Hepatic stellate cell (primary cell): ENCODE data around the gene DTNA.
"Not testable (repeated sequence)": the region's sequence is repeated elsewhere in the genome, so short reads cannot be mapped to it uniquely, and the experiment has no call there.

Experiments used
- DNase-seq: peaks from one replicate; pipeline ENCODE4 v3.0.0; 2011; ENCODE audit warnings: low spot score

The DTNA gene

DNA sequence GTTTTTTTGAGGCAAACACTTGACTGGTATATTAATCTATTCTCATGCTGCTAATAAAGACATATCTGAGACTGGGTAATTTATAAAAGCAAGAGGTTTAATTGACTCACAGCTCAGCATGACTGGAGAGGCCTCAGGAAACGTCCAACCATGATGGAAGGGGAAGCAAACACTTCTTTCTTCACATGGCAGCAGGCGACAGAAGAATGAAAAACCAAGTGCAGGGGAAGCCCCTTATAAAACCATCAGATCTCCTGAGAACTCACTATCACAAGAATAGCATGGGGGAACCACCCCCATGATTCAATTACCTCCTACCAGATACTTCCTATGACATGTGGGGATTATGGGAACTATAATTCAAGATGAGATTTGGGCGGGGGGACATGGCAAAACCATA, 194.9 kb downstream of the DTNA start:
- DNase-seq: no peak

DNA sequence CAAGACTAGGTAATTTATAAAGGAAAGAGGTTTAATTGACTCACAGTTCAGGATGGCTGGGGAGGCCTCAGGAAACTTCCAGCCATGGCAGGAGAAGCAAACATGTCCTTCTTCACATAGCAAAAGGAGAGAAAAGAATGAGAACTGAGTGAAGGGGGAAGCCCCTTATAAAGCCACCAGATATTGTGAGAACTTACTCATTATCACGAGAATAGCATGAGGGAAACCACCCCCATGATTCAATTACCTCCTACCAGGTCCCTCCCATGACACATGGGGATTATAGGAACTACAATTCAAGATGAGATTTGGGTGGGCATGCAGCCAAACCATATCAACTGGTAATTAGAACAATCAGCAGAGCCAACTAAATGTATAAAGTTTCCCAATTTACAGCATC, 196.9 kb downstream of the DTNA start:
- not testable (repeated sequence) for DNase-seq

DNA sequence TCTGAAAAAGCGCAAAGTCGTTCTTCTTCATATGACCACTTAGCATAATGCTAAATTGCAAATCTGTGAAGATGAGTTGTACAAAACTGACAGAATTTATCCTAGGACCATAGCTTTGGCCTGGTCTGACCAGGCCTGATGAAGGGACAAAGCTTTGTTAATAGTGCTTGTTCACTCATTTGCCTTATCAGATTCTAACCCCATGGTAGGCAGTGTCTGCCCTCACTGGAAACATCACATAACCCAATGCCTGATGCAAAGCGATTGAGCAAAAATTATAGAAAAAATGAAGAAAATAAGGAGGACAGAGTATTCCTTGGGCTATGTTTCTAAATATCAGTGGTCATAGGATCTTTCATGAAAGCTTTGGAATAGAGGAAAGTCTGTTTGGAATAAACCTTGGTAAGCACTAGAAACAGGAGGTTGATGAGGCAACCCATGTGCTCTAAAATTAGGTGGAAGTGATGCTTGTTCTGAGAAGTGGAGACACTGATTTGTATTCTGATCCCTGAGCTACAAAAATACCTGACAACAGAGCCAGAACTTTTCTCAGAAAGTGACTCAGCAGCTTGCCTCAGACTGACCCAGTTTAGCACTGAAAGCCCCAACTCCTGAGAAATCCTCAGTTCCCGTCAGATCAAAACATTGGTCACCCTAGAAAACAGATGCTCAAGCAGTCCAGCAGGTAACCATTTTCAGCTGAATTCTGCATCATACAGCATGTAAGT, 199.7 kb downstream of the DTNA start:
- DNase-seq: no peak

DNA sequence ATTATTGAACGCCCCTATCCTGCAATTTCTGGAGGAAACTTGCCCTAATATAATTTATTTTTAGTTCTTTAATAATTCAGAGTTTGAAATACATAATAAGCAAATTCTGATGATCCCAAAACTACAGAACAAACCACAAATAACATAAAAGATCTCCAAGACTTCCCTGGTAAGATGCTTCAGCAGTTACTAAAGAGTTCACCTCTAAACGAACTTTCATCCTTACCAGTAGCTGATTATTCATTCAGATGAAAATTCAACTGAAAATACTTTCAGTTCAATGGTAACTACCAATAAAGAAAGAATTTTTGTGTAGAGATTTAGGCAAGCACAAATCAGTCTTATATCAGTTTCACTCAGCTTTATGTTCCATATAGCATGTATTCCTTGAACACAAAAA, 201.0 kb downstream of the DTNA start:
- no peak for DNase-seq

DNA sequence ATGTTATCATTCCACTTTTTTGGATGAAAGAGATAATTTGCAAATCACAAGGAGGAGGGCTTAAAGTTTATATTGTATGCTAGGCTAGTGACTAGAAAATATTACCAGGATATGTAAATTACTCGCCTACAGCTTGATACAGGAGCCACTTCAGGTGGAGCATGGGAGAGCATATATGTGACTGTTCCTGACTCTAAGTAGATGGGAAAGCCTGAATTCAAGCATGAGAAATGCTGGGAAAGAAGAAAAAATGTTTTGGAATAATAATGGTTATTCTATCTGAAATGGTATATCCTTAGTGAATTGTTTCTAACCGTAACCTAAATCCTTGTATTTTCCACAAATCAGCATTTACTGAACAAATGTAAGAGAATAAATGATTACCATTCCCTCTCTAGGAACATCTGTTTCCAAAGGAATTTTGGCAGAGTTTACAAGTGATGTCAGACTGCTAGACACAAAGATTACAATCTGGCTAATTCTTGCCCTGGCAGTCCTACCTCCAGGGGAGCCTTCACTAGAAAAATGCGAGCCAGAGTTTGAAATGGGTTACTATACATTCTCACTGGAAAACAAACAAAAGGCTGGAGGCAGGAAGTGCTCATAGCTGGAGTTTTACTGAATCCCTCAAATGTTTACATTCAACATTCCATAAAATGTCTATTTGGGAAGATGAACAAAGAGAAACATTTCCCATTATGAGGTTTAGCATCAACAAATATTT, 201.7 kb downstream of the DTNA start:
- peak; percentile 62 for DNase-seq

DNA sequence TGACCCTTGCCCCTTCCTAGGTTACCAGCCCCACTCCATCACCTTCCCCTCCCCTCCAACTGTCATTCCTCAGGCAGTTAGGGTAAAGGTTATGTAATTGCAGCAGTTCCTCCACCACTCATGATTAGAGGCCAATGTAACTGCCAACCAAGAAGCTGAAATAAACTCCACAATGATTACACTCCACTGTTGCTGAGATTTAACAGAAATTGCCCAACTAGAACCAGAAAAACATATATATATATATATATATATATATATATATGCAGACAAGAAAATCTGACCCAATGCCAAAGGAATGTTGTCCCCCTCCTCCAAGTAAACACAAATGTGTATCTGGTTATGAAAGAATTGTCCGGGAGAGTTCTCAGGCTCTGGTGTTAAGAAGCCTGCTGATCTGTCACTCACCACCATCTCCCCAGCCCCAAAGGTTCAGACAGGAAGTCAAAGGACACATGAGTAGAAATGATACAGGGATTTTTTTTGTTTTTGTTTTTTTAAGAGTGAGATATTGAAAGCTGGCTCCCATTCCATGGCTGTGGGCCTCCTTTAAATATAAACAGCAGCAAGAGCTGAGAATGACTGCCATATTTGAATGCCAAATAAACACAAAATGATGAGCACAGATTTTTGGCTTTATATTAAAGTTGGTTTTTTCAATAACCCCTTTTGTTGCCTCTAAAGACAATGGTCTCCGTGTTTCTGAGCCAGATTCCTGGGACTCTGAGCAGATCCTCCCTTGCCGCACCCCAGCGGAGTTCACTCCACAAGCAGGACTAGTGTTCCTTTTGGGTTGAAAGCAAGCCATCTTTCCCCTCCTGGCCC, 204.0 kb downstream of the DTNA start:
- peak; percentile 23 for DNase-seq

GRCh38 chr18:34915046-34915445, 204.9 kb downstream of the DTNA start:
- no peak for DNase-seq

DNA sequence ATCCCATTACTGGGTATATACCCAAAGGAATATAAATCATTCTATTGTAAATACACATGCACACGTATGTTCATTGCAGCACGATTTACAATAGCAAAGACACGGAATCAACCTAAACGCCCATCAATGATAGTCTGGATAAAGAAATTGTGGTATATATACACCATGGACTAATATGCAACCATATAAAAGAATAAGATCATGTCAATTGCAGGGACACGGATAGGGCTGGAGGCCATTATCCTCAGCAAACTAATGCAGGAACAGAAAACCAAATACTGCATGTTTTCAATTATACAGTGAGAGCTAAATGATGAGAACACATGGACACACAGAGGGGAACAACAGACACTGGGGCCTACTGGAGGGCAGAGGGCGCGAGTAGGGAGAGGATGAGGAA, 206.4 kb downstream of the DTNA start:
- not testable (repeated sequence) for DNase-seq

- no peak for DNase-seq
These were observed 208.8 kb downstream of the DTNA start for GRCh38 chr18:34918856-34919255.

GRCh38 chr18:34921226-34921625, 211.1 kb downstream of the DTNA start:
- no peak for DNase-seq

- DNase-seq: no peak
These were observed 211.8 kb downstream of the DTNA start for GRCh38 chr18:34921811-34922385.

DNA sequence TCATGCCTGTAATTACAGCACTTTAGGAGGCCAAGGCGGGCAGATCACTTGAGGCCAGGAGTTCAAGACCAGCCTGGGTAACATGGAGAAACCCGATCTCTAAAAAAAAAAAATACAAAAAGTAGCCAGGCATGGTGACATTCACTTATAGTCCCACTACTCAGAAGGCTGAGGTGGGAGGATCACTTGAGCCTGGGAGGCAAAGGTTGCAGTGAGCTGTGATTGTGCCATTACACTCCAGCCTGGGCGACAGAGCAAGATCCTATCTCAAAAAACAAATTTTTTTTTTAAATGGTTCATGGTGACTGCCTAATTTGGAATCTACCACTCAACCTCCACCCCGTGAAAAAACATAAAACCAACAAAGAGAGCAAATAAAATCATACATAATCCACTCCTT, 212.5 kb downstream of the DTNA start:
- not testable (repeated sequence) for DNase-seq

- DNase-seq: no peak
These were observed 213.8 kb downstream of the DTNA start for GRCh38 chr18:34923911-34924310.

DNA sequence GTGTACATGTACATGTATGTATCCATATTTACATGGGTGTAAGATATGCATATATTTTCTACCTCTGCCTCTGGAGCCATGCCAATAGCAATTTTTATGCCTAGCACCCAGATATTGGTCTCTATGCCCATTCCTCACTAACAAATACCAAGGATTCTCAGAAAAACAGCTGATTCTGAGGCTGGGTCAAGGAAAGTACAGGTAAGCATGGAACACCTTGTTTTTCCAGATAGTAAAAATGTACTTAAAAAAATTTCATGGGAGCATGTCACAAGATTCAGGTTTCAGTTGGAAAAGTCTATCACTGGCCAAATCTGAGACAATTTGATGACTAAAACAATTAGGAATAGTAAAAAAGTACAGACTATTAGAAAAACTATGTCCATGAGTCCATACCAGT, 216.6 kb downstream of the DTNA start:
- DNase-seq: no peak

GRCh38 chr18:34928088-34928753, 218.1 kb downstream of the DTNA start:
- no peak for DNase-seq

- no peak for DNase-seq
These were observed 218.7 kb downstream of the DTNA start for GRCh38 chr18:34928754-34929335.

- DNase-seq: peak; percentile 50
These were observed 219.3 kb downstream of the DTNA start for GRCh38 chr18:34929336-34929780.

- no peak for DNase-seq
These were observed 222.3 kb downstream of the DTNA start for GRCh38 chr18:34932363-34932762.

DNA sequence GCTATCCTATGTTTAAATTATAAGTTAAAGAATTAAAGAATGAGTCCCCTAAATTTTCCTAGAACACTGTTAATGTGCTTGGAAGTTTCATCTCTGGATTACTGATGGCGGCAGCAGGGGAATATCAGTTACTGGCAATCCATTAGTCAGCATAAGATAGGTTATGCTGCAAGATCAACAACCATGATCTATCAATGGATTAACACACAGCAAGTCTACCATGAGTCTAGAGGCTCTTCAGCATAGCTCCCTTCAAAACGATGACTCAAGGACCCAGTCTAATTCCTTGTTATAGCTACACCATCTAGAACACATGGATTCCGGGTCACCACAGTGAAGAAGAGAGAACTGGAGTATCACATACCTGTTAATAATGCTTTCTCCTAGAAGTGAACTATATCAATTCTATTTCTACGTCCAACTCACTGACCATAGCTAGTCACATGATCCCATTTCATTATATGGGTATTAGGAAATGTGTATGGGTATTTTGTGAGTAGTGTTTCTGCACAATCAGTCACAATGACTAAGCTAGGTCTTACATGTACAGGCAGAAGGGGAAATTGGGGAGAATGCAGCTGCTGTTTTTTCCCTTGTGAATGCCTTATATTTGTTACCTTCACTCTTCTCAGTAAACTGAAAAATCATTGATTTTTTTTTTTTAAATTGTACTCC, 222.8 kb downstream of the DTNA start:
- DNase-seq: no peak

DNA sequence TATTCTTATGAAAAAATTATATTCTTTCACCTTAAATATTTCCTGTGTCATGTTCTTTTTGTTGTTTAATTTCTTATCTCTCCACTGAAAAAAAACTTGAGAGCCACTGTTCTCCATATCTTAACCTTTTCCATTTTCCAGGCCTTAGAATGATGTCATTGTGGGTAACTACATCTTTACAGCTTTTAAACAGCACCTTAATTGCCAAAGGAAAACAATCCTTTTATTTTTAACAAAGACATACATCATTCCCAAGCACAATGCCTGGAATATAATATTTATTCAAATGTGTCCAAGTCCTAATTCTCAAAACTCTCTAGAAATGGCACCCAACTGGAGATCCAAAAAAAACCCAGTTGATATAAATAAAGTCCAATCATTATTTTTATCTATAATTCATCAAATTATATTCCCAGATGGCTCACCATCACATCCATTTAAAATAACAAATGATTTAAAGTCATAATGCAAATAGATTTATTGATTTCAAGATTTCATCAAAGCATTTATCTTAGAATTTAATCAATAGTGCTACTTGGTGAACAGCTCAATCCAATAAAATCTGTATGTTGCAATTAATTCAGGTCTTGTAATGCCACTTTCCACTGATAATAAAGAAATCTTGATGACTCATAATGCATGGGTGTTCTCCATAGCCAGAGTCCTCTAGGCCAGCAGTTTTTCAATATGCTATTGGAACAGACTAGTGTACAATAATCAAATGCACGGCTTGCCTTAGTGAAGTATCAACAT, 224.0 kb downstream of the DTNA start:
- DNase-seq: no peak
